ENCODE results near the gene RPS6KB1.

DNA sequence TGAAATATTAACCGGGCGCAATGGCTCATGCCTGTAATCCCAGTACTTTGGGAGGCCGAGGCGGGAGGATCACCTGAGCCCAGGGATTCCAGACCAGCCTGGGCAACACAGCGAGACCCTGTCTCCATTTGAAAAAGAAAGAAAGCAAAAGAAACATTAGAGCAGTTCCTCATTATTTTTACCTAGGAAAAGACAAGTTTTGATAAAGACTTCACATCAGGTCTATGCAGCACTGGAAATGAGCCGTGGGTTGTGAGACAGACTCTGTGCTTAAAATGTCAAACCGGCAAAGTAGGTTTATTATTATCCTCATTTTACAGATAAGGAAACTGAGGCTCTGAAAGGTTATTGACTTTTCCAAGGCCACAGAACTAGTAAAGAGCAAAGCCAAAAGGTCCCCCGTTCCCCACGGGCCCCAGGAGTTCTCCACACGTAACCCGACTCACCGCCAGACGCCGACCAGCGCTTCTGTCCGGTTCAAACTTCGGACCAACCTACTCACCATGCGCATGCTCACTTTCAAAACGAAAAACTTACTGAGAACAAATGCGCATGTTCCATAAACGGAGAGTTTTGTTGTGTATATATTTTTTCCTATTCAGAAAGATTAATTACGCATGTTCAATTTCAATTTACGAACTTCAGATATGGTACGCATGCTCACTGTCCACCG is 534 bp upstream of the RPS6KB1 start:
- TF ChIP-seq, protein P1, sequence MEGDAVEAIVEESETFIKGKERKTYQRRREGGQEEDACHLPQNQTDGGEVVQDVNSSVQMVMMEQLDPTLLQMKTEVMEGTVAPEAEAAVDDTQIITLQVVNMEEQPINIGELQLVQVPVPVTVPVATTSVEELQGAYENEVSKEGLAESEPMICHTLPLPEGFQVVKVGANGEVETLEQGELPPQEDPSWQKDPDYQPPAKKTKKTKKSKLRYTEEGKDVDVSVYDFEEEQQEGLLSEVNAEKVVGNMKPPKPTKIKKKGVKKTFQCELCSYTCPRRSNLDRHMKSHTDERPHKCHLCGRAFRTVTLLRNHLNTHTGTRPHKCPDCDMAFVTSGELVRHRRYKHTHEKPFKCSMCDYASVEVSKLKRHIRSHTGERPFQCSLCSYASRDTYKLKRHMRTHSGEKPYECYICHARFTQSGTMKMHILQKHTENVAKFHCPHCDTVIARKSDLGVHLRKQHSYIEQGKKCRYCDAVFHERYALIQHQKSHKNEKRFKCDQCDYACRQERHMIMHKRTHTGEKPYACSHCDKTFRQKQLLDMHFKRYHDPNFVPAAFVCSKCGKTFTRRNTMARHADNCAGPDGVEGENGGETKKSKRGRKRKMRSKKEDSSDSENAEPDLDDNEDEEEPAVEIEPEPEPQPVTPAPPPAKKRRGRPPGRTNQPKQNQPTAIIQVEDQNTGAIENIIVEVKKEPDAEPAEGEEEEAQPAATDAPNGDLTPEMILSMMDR (IDR thresholded peaks at IDR 0.05): no peak
- TF ChIP-seq POLR2AphosphoS5 (IDR thresholded peaks at IDR 0.05): no peak
